GM12878 (cell line): ENCODE data around the gene CENPX. TPM values are rescaled to one million over a fixed set of nuclear protein-coding genes. Genes with fewer than 3 reads are reported as not detected.
A peak's percentile ranks its signal among the peaks of the same experiment; 100 is the strongest.

Source experiments
- CBX3 ChIP-seq: fragments of 200-600 bp; sonication (generic); IDR thresholded peaks from 2 replicates; pipeline ENCODE4 v1.6.1; 2016; ENCODE audit warnings: low read depth, borderline replicate concordance
- CBX5 ChIP-seq: sonication (generic); IDR thresholded peaks from 2 replicates; pipeline ENCODE4 v1.6.1; 2016; ENCODE audit warnings: low read depth, moderate library complexity, mild to moderate bottlenecking, inconsistent platforms
- CREM ChIP-seq: IDR thresholded peaks from 2 replicates; pipeline ENCODE4 v1.6.1; 2014; ENCODE audit warnings: antibody characterized with exemption, low read depth
- FOXK2 ChIP-seq: fragments of 450-650 bp; IDR thresholded peaks from 2 replicates; pipeline ENCODE4 v1.6.1; 2017; ENCODE audit warnings: mild to moderate bottlenecking, moderate library complexity
- HCFC1 ChIP-seq: fragments of 150-350 bp; IDR thresholded peaks from 2 replicates; pipeline ENCODE4 v1.6.1; 2014; ENCODE audit warnings: low read length
- KDM1A ChIP-seq: fragments of 200-600 bp; sonication (generic); IDR thresholded peaks from 2 replicates; pipeline ENCODE4 v1.6.1; 2016; ENCODE audit warnings: borderline replicate concordance
- LARP7 ChIP-seq: fragments of 450-650 bp; IDR thresholded peaks from 2 replicates; pipeline ENCODE4 v1.6.1; 2017; ENCODE audit warnings: mild to moderate bottlenecking
- MEF2B ChIP-seq: fragments of 450-650 bp; IDR thresholded peaks from 2 replicates; pipeline ENCODE4 v1.6.1; 2018; ENCODE audit warnings: mild to moderate bottlenecking, moderate library complexity; ENCODE audit not compliant: partially characterized antibody, poor library complexity, severe bottlenecking
- NFIC ChIP-seq: IDR thresholded peaks from 2 replicates; pipeline ENCODE4 v1.6.1; 2012; ENCODE audit warnings: low read depth, mild to moderate bottlenecking, inconsistent platforms, low read length, moderate library complexity
- NKRF ChIP-seq: fragments of 450-650 bp; conservative IDR thresholded peaks from 2 replicates; pipeline ENCODE4 v1.6.1; 2017; ENCODE audit warnings: mild to moderate bottlenecking, moderate library complexity
- PBX3 ChIP-seq: IDR thresholded peaks from 2 replicates; pipeline ENCODE4 v1.6.1; 2011; ENCODE audit warnings: mild to moderate bottlenecking, low read depth, low read length, moderate library complexity; ENCODE audit not compliant: insufficient replicate concordance
- RB1 ChIP-seq: fragments of 450-650 bp; formaldehyde crosslinking; IDR thresholded peaks from 2 replicates; pipeline ENCODE4 v1.6.1; 2017; ENCODE audit warnings: mild to moderate bottlenecking, borderline replicate concordance
- SMC3 ChIP-seq: IDR thresholded peaks from 2 replicates; pipeline ENCODE4 v1.6.1; 2011; ENCODE audit warnings: low read length, improper control_type of control experiment, borderline replicate concordance
- SREBF2 ChIP-seq: IDR thresholded peaks from 2 replicates; pipeline ENCODE4 v1.6.1; 2012; ENCODE audit warnings: mild to moderate bottlenecking, low read length
- TAF1 ChIP-seq: IDR thresholded peaks from 2 replicates; pipeline ENCODE4 v1.6.1; 2011; ENCODE audit warnings: mild to moderate bottlenecking, low read depth, low read length, borderline replicate concordance
- TCF7 ChIP-seq: IDR thresholded peaks from 2 replicates; pipeline ENCODE4 v1.6.1; 2014; ENCODE audit warnings: antibody characterized with exemption, borderline replicate concordance
- ZNF24 ChIP-seq: fragments of 450-650 bp; IDR thresholded peaks from 2 replicates; pipeline ENCODE4 v1.6.1; 2017; ENCODE audit warnings: antibody characterized with exemption, mild to moderate bottlenecking
- ZNF592 ChIP-seq: fragments of 450-650 bp; IDR thresholded peaks from 2 replicates; pipeline ENCODE4 v1.6.1; 2017; ENCODE audit warnings: mild to moderate bottlenecking, moderate library complexity
- ZSCAN29 ChIP-seq: fragments of 450-650 bp; IDR thresholded peaks from 2 replicates; pipeline ENCODE4 v1.6.1; 2017; ENCODE audit warnings: mild to moderate bottlenecking, moderate library complexity
- polyA plus RNA-seq, 11 experiments: library from polyadenylated mRNA; depleted of rRNA in 4 of 11; unstranded in 6 of 11; stranded (reverse) in 5 of 11; fragments of >200 nt; fragmentation: Nextera tagmentation in 4 of 11; fragmentation: Illumina TruSeq in 1 of 11; extraction: Ambion mirVana in 4 of 11; extraction: Trizol in 1 of 11; gene quantifications; 1 replicate in 1 of 11; 2 replicates in 10 of 11; pipeline versions ENCODE4 v1.2.1 to v1.2.3, GENCODE V29; 2011 to 2016; ENCODE audit warnings: inconsistent platforms in 2 of 11, missing spikeins in 2 of 11, low read depth in 1 of 11
- total RNA-seq, 4 experiments: library from RNA; depleted of rRNA in 3 of 4; stranded (reverse); fragments of >200 nt in 3 of 4; fragmentation: Illumina TruSeq in 1 of 4; extraction: Trizol in 1 of 4; gene quantifications; 2 replicates each; pipeline versions ENCODE4 v1.2.1 to v1.2.3, GENCODE V29; 2013 to 2021
- TF ChIP-seq, protein P1 (sequence below): fragments of 450-650 bp; formaldehyde crosslinking; IDR thresholded peaks from 2 replicates; pipeline ENCODE4 v1.4.0; 2020; ENCODE audit warnings: mild to moderate bottlenecking, moderate library complexity

Gene CENPX
- total and polyA plus RNA-seq, 10 of the 15 experiments (the other 5 are each of a cell fraction or from before 2014, with no cell fraction given), result 11.7 to 182 (median 71.9) TPM

DNA sequence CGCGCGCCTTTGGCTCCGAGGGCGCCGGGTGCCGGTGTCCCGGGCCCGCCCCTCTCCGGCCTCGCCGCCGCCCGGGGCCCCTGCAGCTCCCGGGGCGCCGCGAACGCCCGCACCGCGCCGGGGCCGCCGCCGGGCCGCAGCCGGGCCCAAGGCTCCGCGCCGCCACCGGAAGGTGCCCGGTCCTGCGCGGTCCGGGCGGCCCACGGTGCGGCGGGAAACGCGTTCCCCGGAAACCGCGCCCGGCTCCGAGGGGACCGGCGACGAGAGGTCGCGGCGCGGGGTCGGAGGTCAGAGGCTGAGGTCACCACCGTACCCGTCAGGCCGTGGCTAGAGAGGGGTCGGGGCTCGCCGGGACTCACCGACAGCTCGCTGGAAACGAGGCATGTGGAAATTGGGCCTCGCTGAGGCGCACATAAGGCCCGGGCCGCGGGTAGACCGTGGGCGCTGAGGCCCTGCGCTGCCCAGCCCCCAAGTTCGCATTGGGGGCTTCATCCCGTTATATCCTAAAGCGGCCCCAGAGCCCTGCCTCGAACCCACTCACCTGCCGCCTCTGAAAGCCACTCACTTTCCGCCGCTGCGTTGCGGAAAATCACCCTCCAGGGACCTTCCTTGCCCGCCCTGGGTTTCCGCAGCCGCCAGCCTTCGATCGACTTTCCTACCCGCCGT, 43.1 kb upstream of the CENPX start, which contains the start of gene DUS1L (continued):
- TF ChIP-seq NKRF (no peak; the same call in 1 of the 2 replicates), CBX3 (no peak), HCFC1 (peak; percentile 88), CREM (peak; percentile 74), ZNF592 (peak; percentile 57; the same call in 1 of the 2 replicates), TCF7 (no peak), ZNF24 (peak; percentile 81), CBX5 (no peak), MEF2B (no peak), SREBF2 (peak; percentile 38; the same call in 1 of the 2 replicates), KDM1A (no peak), TAF1 (peak; percentile 90; the same call in 1 of the 2 replicates), SMC3 (no peak; the same call in 1 of the 2 replicates), NFIC (no peak), PBX3 (peak; percentile 41), RB1 (peak; percentile 90; the same call in 1 of the 2 replicates), ZSCAN29 (peak; percentile 78; the same call in 1 of the 2 replicates), FOXK2 (no peak), LARP7 (peak; percentile 96)
- TF ChIP-seq, protein P1, sequence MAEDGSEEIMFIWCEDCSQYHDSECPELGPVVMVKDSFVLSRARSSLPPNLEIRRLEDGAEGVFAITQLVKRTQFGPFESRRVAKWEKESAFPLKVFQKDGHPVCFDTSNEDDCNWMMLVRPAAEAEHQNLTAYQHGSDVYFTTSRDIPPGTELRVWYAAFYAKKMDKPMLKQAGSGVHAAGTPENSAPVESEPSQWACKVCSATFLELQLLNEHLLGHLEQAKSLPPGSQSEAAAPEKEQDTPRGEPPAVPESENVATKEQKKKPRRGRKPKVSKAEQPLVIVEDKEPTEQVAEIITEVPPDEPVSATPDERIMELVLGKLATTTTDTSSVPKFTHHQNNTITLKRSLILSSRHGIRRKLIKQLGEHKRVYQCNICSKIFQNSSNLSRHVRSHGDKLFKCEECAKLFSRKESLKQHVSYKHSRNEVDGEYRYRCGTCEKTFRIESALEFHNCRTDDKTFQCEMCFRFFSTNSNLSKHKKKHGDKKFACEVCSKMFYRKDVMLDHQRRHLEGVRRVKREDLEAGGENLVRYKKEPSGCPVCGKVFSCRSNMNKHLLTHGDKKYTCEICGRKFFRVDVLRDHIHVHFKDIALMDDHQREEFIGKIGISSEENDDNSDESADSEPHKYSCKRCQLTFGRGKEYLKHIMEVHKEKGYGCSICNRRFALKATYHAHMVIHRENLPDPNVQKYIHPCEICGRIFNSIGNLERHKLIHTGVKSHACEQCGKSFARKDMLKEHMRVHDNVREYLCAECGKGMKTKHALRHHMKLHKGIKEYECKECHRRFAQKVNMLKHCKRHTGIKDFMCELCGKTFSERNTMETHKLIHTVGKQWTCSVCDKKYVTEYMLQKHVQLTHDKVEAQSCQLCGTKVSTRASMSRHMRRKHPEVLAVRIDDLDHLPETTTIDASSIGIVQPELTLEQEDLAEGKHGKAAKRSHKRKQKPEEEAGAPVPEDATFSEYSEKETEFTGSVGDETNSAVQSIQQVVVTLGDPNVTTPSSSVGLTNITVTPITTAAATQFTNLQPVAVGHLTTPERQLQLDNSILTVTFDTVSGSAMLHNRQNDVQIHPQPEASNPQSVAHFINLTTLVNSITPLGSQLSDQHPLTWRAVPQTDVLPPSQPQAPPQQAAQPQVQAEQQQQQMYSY (CRISPR knock-in tag), result 0 out of 2 replicates have a peak, but pooled peaks have one; percentile 39
